ENCODE measurements around the gene MPC1L.

DNA sequence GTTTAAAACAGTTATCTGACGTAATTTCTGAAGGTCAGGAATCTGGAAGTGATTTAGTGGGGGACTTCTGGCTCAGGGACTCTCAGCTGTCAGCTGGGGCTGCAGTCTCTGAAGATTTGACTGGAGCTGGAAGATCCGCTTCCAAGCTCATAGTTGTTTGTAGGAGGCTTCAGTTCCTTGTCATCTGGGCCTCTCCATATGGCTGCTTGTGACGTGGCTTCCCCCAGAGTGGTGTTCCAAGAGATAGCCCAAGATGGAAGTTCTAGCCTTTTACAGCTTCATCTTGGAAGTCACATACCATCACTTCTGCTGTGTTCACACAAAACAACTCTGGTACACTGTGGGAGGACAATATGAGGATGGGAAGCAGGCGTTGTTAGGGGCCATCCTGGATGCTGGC is 2.1 kb downstream of the MPC1L start:
- TF ChIP-seq POLR2AphosphoS5 (IDR thresholded peaks at IDR 0.05): no peak
- no peak for TF ChIP-seq CTCF (IDR thresholded peaks at IDR 0.05)

Measured in breast epithelium (tissue), 3 donors.